ENCODE data around the gene FNDC3A.

GRCh38 chr13:49164712-49165111, 189.0 kb downstream of the FNDC3A start:
- no peak for TF ChIP-seq YY1 (IDR thresholded peaks at IDR 0.05; ENCODE audit: insufficient read depth, insufficient read length)
- TF ChIP-seq SUZ12 (IDR thresholded peaks at IDR 0.05; ENCODE audit: extremely low read depth, insufficient read depth, insufficient read length), result no peak

Measured in NT2/D1 (cell line).